ENCODE results near the gene TSHZ1. TPM values are rescaled to one million over a fixed set of nuclear protein-coding genes. Genes with fewer than 3 reads are reported as not detected.

Gene TSHZ1
- total RNA-seq, 2 experiments from 2014 or later = 5.9 to 9.5 TPM

GRCh38 chr18:75164479-75164878 is 46.1 kb upstream of the TSHZ1 start:
- Histone ChIP-seq H3K4me1 (ENCODE audit: insufficient read depth, low read length, poor library complexity, severe bottlenecking) (no peaks in the 10 kb centered on the region), H3K79me2 (ENCODE audit: insufficient read depth, low read depth, low read length) (no peaks in the 10 kb centered on the region), H3K9me3 (ENCODE audit: low read length) (no peaks in the 10 kb centered on the region), H3K9me2 (ENCODE audit: insufficient read depth, low read length) (no peaks in the 10 kb centered on the region), H2AFZ (ENCODE audit: low read length) (no peak overlapping the region), H3K27ac (ENCODE audit: low read depth, low read length, poor library complexity, severe bottlenecking) (no peak overlapping the region), H3K36me3 (ENCODE audit: insufficient read depth, low read length) (no peaks in the 10 kb centered on the region), H3K4me2 (ENCODE audit: low read length) (no peak overlapping the region), H4K20me1 (ENCODE audit: insufficient read depth, low read length) (no peaks in the 10 kb centered on the region), H3K4me3 (ENCODE audit: low read depth, low read length, poor library complexity, severe bottlenecking) (no peak overlapping the region)
- POLR2A ChIA-PET = no interaction called here
- TF ChIP-seq EZH2phosphoT487 (IDR thresholded peaks at IDR 0.05; ENCODE audit: borderline replicate concordance, low read depth, low read length) = no peak
- TF ChIP-seq, protein P1, sequence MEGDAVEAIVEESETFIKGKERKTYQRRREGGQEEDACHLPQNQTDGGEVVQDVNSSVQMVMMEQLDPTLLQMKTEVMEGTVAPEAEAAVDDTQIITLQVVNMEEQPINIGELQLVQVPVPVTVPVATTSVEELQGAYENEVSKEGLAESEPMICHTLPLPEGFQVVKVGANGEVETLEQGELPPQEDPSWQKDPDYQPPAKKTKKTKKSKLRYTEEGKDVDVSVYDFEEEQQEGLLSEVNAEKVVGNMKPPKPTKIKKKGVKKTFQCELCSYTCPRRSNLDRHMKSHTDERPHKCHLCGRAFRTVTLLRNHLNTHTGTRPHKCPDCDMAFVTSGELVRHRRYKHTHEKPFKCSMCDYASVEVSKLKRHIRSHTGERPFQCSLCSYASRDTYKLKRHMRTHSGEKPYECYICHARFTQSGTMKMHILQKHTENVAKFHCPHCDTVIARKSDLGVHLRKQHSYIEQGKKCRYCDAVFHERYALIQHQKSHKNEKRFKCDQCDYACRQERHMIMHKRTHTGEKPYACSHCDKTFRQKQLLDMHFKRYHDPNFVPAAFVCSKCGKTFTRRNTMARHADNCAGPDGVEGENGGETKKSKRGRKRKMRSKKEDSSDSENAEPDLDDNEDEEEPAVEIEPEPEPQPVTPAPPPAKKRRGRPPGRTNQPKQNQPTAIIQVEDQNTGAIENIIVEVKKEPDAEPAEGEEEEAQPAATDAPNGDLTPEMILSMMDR (conservative IDR thresholded peaks at IDR 0.05; ENCODE audit: low read length) = no peak
- intact Hi-C loops (cut with micrococcal nuclease; ENCODE audit: unreplicated experiment) = no loop called here
- CTCF ChIA-PET (ENCODE audit: unreplicated experiment) = no interaction called here
- no TSS peak for BruUV-seq (replicated peaks)
- DNase-seq (ENCODE audit: low spot score) = no peak

DNA sequence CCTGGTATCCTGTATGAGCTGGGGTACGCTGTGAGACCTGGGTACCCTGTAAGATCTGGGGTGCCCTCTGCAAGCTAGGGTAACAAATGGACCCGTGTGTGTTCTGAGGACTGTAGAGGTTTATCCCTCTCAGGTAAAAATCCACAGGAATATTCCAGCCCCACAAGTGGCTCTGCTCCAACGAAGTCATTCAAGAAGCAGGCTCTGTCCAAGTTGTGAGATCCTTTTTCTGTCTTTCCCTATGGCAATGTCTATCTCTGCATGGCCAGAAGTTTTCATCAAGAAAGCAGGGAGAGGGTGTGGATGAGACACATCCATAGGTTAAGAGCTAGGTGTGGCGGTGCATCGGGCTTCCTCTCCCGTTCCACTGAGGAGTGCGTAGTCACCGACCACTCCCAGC is 44.7 kb upstream of the TSHZ1 start:
- no TSS peak for BruUV-seq (replicated peaks)
- intact Hi-C loops (cut with micrococcal nuclease; ENCODE audit: unreplicated experiment) = no loop called here
- Histone ChIP-seq H3K9me2 (ENCODE audit: insufficient read depth, low read length) (no peaks in the 10 kb centered on the region), H2AFZ (ENCODE audit: low read length) (no peak overlapping the region), H3K36me3 (ENCODE audit: insufficient read depth, low read length) (no peaks in the 10 kb centered on the region), H3K4me3 (ENCODE audit: low read depth, low read length, poor library complexity, severe bottlenecking) (no peak overlapping the region), H4K20me1 (ENCODE audit: insufficient read depth, low read length) (no peaks in the 10 kb centered on the region), H3K79me2 (ENCODE audit: insufficient read depth, low read depth, low read length) (no peaks in the 10 kb centered on the region), H3K4me2 (ENCODE audit: low read length) (no peak overlapping the region), H3K4me1 (ENCODE audit: insufficient read depth, low read length, poor library complexity, severe bottlenecking) (no peaks in the 10 kb centered on the region), H3K27ac (ENCODE audit: low read depth, low read length, poor library complexity, severe bottlenecking) (no peak overlapping the region), H3K9me3 (ENCODE audit: low read length) (no peaks in the 10 kb centered on the region)
- POLR2A ChIA-PET = no interaction called here
- TF ChIP-seq, protein P1 (conservative IDR thresholded peaks at IDR 0.05; ENCODE audit: low read length) = no peak
- no peak for TF ChIP-seq EZH2phosphoT487 (IDR thresholded peaks at IDR 0.05; ENCODE audit: borderline replicate concordance, low read depth, low read length)
- CTCF ChIA-PET (ENCODE audit: unreplicated experiment) = no interaction called here
- DNase-seq (ENCODE audit: low spot score) = no peak

GRCh38 chr18:75167137-75167536 is 43.5 kb upstream of the TSHZ1 start:
- no peaks in the 10 kb centered on the region for H3K4me1 ChIP-seq (ENCODE audit: insufficient read depth, low read length, poor library complexity, severe bottlenecking)
- POLR2A ChIA-PET = no interaction called here
- BruUV-seq (replicated peaks) = no TSS peak
- H3K79me2 ChIP-seq (ENCODE audit: insufficient read depth, low read depth, low read length) = no peaks in the 10 kb centered on the region
- TF ChIP-seq, protein P1 (conservative IDR thresholded peaks at IDR 0.05; ENCODE audit: low read length) = no peak
- no peak for TF ChIP-seq EZH2phosphoT487 (IDR thresholded peaks at IDR 0.05; ENCODE audit: borderline replicate concordance, low read depth, low read length)
- H3K9me2 ChIP-seq (ENCODE audit: insufficient read depth, low read length) = no peaks in the 10 kb centered on the region
- no peak overlapping the region for H2AFZ ChIP-seq (ENCODE audit: low read length)
- H4K20me1 ChIP-seq (ENCODE audit: insufficient read depth, low read length) = no peaks in the 10 kb centered on the region
- H3K36me3 ChIP-seq (ENCODE audit: insufficient read depth, low read length) = no peaks in the 10 kb centered on the region
- H3K27ac ChIP-seq (ENCODE audit: low read depth, low read length, poor library complexity, severe bottlenecking) = no peak overlapping the region
- H3K4me3 ChIP-seq (ENCODE audit: low read depth, low read length, poor library complexity, severe bottlenecking) = no peak overlapping the region
- intact Hi-C loops (cut with micrococcal nuclease; ENCODE audit: unreplicated experiment) = no loop called here
- CTCF ChIA-PET (ENCODE audit: unreplicated experiment) = no interaction called here
- H3K9me3 ChIP-seq (ENCODE audit: low read length) = no peaks in the 10 kb centered on the region
- H3K4me2 ChIP-seq (ENCODE audit: low read length) = no peak overlapping the region
- DNase-seq (ENCODE audit: low spot score) = no peak
